ENCODE results near the gene SLC16A12. TPM values are rescaled to one million over a fixed set of nuclear protein-coding genes. Genes with fewer than 3 reads are reported as not detected.

The SLC16A12 gene
- total and polyA plus RNA-seq, 10 of the 15 experiments (the other 5 are each of a cell fraction or from before 2014, with no cell fraction given) = not detected

DNA sequence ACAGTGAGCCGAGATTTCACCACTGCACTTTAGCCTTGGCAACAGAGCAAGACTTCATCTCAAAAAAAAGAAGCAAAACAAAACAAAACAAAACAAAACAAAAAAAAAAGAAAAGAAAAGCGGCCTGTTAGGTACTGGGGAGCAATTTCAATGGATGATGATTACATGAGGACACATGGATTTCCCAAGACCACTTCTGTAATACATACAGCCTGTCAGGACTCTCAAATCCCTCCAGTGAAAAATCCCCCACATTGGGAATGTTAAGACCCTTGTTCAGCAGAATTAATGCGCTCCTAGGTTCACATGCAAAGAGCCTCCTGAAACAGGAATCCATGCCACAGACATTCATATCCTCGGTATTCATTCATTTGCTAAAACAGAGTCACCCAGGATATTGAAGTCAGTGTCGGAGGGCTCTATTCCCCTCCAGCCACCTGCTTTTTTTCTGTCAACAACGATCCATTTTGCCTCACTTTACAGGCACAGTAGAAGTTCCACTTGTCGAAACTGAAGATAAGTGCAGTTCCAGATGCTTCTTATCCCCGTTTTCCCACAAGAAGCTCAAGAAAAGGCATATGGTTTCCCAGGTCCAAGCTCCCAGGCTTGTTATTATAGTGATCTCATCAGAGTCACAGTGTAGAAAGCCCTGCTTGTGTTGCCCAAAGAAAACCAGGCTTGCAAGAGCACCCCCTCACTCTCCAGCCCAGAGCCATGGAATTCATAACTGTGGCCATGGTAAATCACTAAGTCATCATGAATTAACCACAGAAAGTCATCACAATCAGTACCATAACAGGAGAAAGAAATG, 20.2 kb downstream of the SLC16A12 start:
- Histone ChIP-seq H3K79me2 (ENCODE audit: control insufficient read depth, insufficient read depth, low read length) (no peaks in the 10 kb centered on the region), H3K4me3 (no peak overlapping the region), H3K9ac (ENCODE audit: control insufficient read depth, insufficient read depth, low read length) (no peak overlapping the region), H3K36me3 (ENCODE audit: control insufficient read depth in 2 of 2, insufficient read depth in 2 of 2, low read length in 1 of 2) (no peaks in the 10 kb centered on the region), H3K27me3 (replicated peaks in 1 of 2; ENCODE audit: control insufficient read depth in 2 of 2, insufficient read depth in 2 of 2, low read length in 1 of 2) (no peaks in the 10 kb centered on the region; a peak in 2 of 4 replicates), H4K20me1 (ENCODE audit: control insufficient read depth, insufficient read depth) (no peaks in the 10 kb centered on the region), H3K4me1 (ENCODE audit: control insufficient read depth, insufficient read depth, low read length) (no peaks in the 10 kb centered on the region), H2AFZ (ENCODE audit: control insufficient read depth, low read depth, low read length) (no peak overlapping the region), H3K4me2 (ENCODE audit: control insufficient read depth, insufficient read depth) (no peak overlapping the region), H3K27ac (ENCODE audit: control insufficient read depth, insufficient read depth) (no peak overlapping the region), H3K9me3 (replicated peaks; ENCODE audit: control insufficient read depth, insufficient read depth, low read length) (no peaks in the 10 kb centered on the region)
- CTCF ChIA-PET = no interaction called here
- intact Hi-C loops (cut with micrococcal nuclease; ENCODE audit: unreplicated experiment) = no loop called here
- SMC1A ChIA-PET (ENCODE audit: uncharacterized antibody, unreplicated experiment) = no interaction called here
- POLR2A ChIA-PET = no interaction called here
- no peak for FAIRE-seq
- in situ Hi-C loops (cut with MboI) = no loop called here
- ATAC-seq = no peak
- no peak for DNase-seq (ENCODE audit: low read depth, low spot score)
- RAD21 ChIA-PET (ENCODE audit: unreplicated experiment) = no interaction called here
- BruUV-seq (replicated peaks) = no TSS peak
- WGBS (ENCODE audit: insufficient coverage, insufficient replicate concordance, low lambda C conversion rate, missing lambda C conversion rate) = 26% methylated on average over 8 of the region's 8 CpGs
- TF ChIP-seq EP300 (IDR thresholded peaks at IDR 0.05; ENCODE audit: borderline replicate concordance in 1 of 2, control insufficient read depth in 1 of 2, low read depth in 2 of 2, low read length in 2 of 2) (no peak), CREB1 (IDR thresholded peaks at IDR 0.05; ENCODE audit: low read depth) (no peak)

GRCh38 chr10:89513206-89513605, 22.2 kb downstream of the SLC16A12 start:
- Histone ChIP-seq H3K9me3 (replicated peaks; ENCODE audit: control insufficient read depth, insufficient read depth, low read length) (no peaks in the 10 kb centered on the region), H3K27ac (ENCODE audit: control insufficient read depth, insufficient read depth) (no peak overlapping the region), H3K79me2 (ENCODE audit: control insufficient read depth, insufficient read depth, low read length) (no peaks in the 10 kb centered on the region), H3K4me3 (no peak overlapping the region), H3K4me2 (ENCODE audit: control insufficient read depth, insufficient read depth) (no peak overlapping the region), H2AFZ (ENCODE audit: control insufficient read depth, low read depth, low read length) (no peak overlapping the region), H4K20me1 (ENCODE audit: control insufficient read depth, insufficient read depth) (no peaks in the 10 kb centered on the region), H3K9ac (ENCODE audit: control insufficient read depth, insufficient read depth, low read length) (no peak overlapping the region), H3K4me1 (ENCODE audit: control insufficient read depth, insufficient read depth, low read length) (no peaks in the 10 kb centered on the region), H3K36me3 (ENCODE audit: control insufficient read depth in 2 of 2, insufficient read depth in 2 of 2, low read length in 1 of 2) (no peaks in the 10 kb centered on the region), H3K27me3 (replicated peaks in 1 of 2; ENCODE audit: control insufficient read depth in 2 of 2, insufficient read depth in 2 of 2, low read length in 1 of 2) (no peaks in the 10 kb centered on the region; a peak in 1 of 4 replicates)
- TF ChIP-seq YY1 (IDR thresholded peaks at IDR 0.05; ENCODE audit: low read depth, low read length) = no peak
- TF ChIP-seq CBFB (IDR thresholded peaks at IDR 0.05; ENCODE audit: low read depth) = no peak
- no peak for TF ChIP-seq ZBTB33 (IDR thresholded peaks at IDR 0.05)
- WGBS (ENCODE audit: insufficient coverage, insufficient replicate concordance, low lambda C conversion rate, missing lambda C conversion rate) = 0% methylated on average over 1 of the region's 1 CpG
- ChIA-PET POLR2A (no interaction called here), RAD21 (ENCODE audit: unreplicated experiment) (no interaction called here), CTCF (interaction anchor here (1.2 kb wide), 1 partner anchor 295 kb away, joined by 3 read pairs; no protein-coding TSS in a partner anchor), SMC1A (ENCODE audit: uncharacterized antibody, unreplicated experiment) (no interaction called here)
- DNase-seq (ENCODE audit: low read depth, low spot score) (no peak), ATAC-seq (no peak), FAIRE-seq (no peak)
- intact Hi-C loops (cut with micrococcal nuclease; ENCODE audit: unreplicated experiment) (no loop called here), in situ Hi-C loops (cut with MboI) (no loop called here)
- no TSS peak for BruUV-seq (replicated peaks)
